Kidney epithelial cell (primary cell): ENCODE results near the gene ZNF546. TPM values are rescaled to one million over a fixed set of nuclear protein-coding genes. Genes with fewer than 3 reads are reported as not detected.

Source experiments
- DNase-seq: peaks from one replicate; pipeline ENCODE4 v3.0.0-alpha.2; 2010; ENCODE audit warnings: low read depth
- H3K27me3 ChIP-seq: 2 replicates; pipeline ENCODE4 v1.6.0; 2011; ENCODE audit warnings: low read length; ENCODE audit not compliant: control insufficient read depth, insufficient read depth
- H3K36me3 ChIP-seq: 2 replicates; pipeline ENCODE4 v1.5.1; 2011; ENCODE audit warnings: low read length; ENCODE audit not compliant: control insufficient read depth, insufficient read depth
- H3K4me3 ChIP-seq: 2 replicates; pipeline ENCODE4 v1.5.1; 2011; ENCODE audit warnings: low read depth, mild to moderate bottlenecking, control low read depth, low read length
- CTCF ChIP-seq: IDR thresholded peaks from 2 replicates; pipeline ENCODE4 v1.5.1; 2011; ENCODE audit warnings: mild to moderate bottlenecking, moderate library complexity, low read length, control low read depth, inconsistent platforms; ENCODE audit not compliant: insufficient read depth, poor library complexity, severe bottlenecking
- total RNA-seq: library from RNA; depleted of rRNA; stranded (reverse); fragments of >200 nt; gene quantifications from 2 replicates; pipeline ENCODE4 v1.2.3, GENCODE V29; 2015

Gene ZNF546
- total RNA-seq, 1 donor from 2014 or later = 0.42 TPM

GRCh38 chr19:39983695-39984300, 13.1 kb upstream of the ZNF546 start:
- H3K27me3 ChIP-seq = no peaks in the 10 kb centered on the region
- H3K36me3 ChIP-seq = no peaks in the 10 kb centered on the region
- DNase-seq = no peak
- H3K4me3 ChIP-seq = no peak overlapping the region
- no peak for TF ChIP-seq CTCF

GRCh38 chr19:39986643-39987042, 10.2 kb upstream of the ZNF546 start:
- H3K4me3 ChIP-seq = no peak overlapping the region
- no peak for TF ChIP-seq CTCF
- no peaks in the 10 kb centered on the region for H3K27me3 ChIP-seq
- H3K36me3 ChIP-seq = no peaks in the 10 kb centered on the region
- no peak for DNase-seq

GRCh38 chr19:39987167-39987566, 9.7 kb upstream of the ZNF546 start:
- Histone ChIP-seq H3K36me3 (no peaks in the 10 kb centered on the region), H3K27me3 (no peaks in the 10 kb centered on the region), H3K4me3 (no peak overlapping the region)
- no peak for DNase-seq
- no peak for TF ChIP-seq CTCF

GRCh38 chr19:39987596-39987995, 9.3 kb upstream of the ZNF546 start:
- TF ChIP-seq CTCF = no peak
- H3K27me3 ChIP-seq = no peaks in the 10 kb centered on the region
- H3K36me3 ChIP-seq = no peaks in the 10 kb centered on the region
- DNase-seq = no peak
- H3K4me3 ChIP-seq = no peak overlapping the region

- TF ChIP-seq CTCF = no peak
- H3K27me3 ChIP-seq = no peaks in the 10 kb centered on the region
Measured at GRCh38 chr19:39993605-39994004, 3.3 kb upstream of the ZNF546 start.

GRCh38 chr19:39994361-39994760, 2.5 kb upstream of the ZNF546 start:
- Histone ChIP-seq H3K36me3 (no peaks in the 10 kb centered on the region), H3K27me3 (no peaks in the 10 kb centered on the region), H3K4me3 (no peak overlapping the region)
- DNase-seq = no peak
- no peak for TF ChIP-seq CTCF

More at GRCh38 chr19:39993605-39994004, 3.3 kb upstream of the ZNF546 start:
- Histone ChIP-seq H3K4me3 (no peak overlapping the region), H3K36me3 (no peaks in the 10 kb centered on the region)
- DNase-seq = no peak
